Measurements from ENCODE around the gene RBMS3. TPM values are rescaled to one million over a fixed set of nuclear protein-coding genes. Genes with fewer than 3 reads are reported as not detected.

RBMS3 gene
- total and polyA plus RNA-seq, 4 donors, result 26.8 to 203 (median 94.8) TPM

- Histone ChIP-seq H3K27ac (ENCODE audit: low read depth in 1 of 2, low read length in 2 of 2) (no peak overlapping the region), H3K36me3 (ENCODE audit: control insufficient read depth in 1 of 2, insufficient read depth in 2 of 2, low read length in 1 of 2) (no peaks in the 10 kb centered on the region), H3K27me3 (ENCODE audit: control insufficient read depth in 1 of 2, insufficient read depth in 2 of 2, low read length in 1 of 2) (no peaks in the 10 kb centered on the region), H3K4me3 (ENCODE audit: low read length in 2 of 2) (no peak overlapping the region), H3K9me3 (ENCODE audit: control insufficient read depth, low read length) (no peaks in the 10 kb centered on the region), H3K4me1 (ENCODE audit: control insufficient read depth in 1 of 2, insufficient read depth in 2 of 2, low read length in 2 of 2) (no peaks in the 10 kb centered on the region)
- intact Hi-C loops (cut with DNase I), result no loop called here
- 87 to 92% methylated on average over 3 of the region's 3 CpGs for WGBS, 2 donors
- ATAC-seq (ENCODE audit: low FRiP score) (no peak), DNase-seq (no peak)
Measured at GRCh38 chr3:29608414-29609327, 327.8 kb downstream of the RBMS3 start.

DNA sequence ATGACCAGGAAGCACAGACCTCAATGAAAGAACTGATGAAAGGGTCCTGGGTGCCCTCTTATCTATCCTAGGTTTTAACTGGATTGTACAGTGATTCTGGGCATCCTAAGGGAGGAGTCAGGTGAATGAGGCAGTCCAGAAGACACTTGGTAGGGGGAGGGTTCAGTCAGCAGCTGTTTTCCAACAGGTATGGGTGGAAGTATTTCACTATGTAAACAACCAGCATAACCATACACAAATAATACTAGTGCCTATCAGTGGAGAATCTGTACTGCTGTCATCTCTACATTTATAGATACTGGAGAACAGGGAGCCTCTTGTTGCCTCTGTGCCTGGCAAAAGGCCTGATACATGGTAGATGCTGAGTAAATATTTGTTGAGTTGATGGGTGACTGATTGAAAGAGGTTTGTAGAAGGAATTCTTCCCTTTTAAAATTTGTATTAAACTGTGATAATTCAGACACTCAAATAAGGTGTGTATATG lies 328.5 kb downstream of the RBMS3 start:
- H3K9me3 ChIP-seq (ENCODE audit: control insufficient read depth, low read length), result no peaks in the 10 kb centered on the region
- no peaks in the 10 kb centered on the region for H3K27me3 ChIP-seq (ENCODE audit: control insufficient read depth in 1 of 2, insufficient read depth in 2 of 2, low read length in 1 of 2)
- DNase-seq (no peak), ATAC-seq (ENCODE audit: low FRiP score) (no peak)
- no peaks in the 10 kb centered on the region for H3K4me1 ChIP-seq (ENCODE audit: control insufficient read depth in 1 of 2, insufficient read depth in 2 of 2, low read length in 2 of 2)
- H3K4me3 ChIP-seq (ENCODE audit: low read length in 2 of 2), result no peak overlapping the region
- intact Hi-C loops (cut with DNase I), result no loop called here
- no peak overlapping the region for H3K27ac ChIP-seq (ENCODE audit: low read depth in 1 of 2, low read length in 2 of 2)
- no peaks in the 10 kb centered on the region for H3K36me3 ChIP-seq (ENCODE audit: control insufficient read depth in 1 of 2, insufficient read depth in 2 of 2, low read length in 1 of 2)

DNA sequence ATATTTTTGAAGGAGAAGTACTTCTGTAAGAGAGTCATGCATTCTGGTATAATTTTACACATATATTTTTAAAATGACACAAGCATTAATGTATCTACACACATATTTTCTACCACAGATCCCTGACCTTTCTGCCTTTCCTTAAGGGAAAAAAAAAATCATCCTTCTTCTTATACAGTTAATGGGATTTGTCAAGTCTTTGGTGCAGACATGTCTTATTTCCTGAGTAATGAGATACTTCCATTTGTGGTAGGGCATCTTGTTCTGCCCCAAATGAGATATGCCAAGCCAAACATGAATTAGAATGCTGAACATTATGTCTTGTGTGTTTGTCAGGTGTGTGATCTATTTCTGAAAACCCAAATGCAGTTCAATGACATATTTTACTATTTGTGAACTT lies 329.9 kb downstream of the RBMS3 start:
- no peaks in the 10 kb centered on the region for H3K4me1 ChIP-seq (ENCODE audit: control insufficient read depth in 1 of 2, insufficient read depth in 2 of 2, low read length in 2 of 2)
- intact Hi-C loops (cut with DNase I), result no loop called here
- no peak for ATAC-seq (ENCODE audit: low FRiP score)
- H3K9me3 ChIP-seq (ENCODE audit: control insufficient read depth, low read length), result no peaks in the 10 kb centered on the region
- H3K27ac ChIP-seq (ENCODE audit: low read depth in 1 of 2, low read length in 2 of 2), result no peak overlapping the region
- no peaks in the 10 kb centered on the region for H3K36me3 ChIP-seq (ENCODE audit: control insufficient read depth in 1 of 2, insufficient read depth in 2 of 2, low read length in 1 of 2)
- no peak overlapping the region for H3K4me3 ChIP-seq (ENCODE audit: low read length in 2 of 2)
- DNase-seq, result no peak
- H3K27me3 ChIP-seq (ENCODE audit: control insufficient read depth in 1 of 2, insufficient read depth in 2 of 2, low read length in 1 of 2), result no peaks in the 10 kb centered on the region

- H3K4me3 ChIP-seq (ENCODE audit: low read length in 2 of 2), result no peak overlapping the region
- H3K4me1 ChIP-seq (ENCODE audit: control insufficient read depth in 1 of 2, insufficient read depth in 2 of 2, low read length in 2 of 2), result no peaks in the 10 kb centered on the region
- ATAC-seq (ENCODE audit: low FRiP score), result no peak
- no peaks in the 10 kb centered on the region for H3K27me3 ChIP-seq (ENCODE audit: control insufficient read depth in 1 of 2, insufficient read depth in 2 of 2, low read length in 1 of 2)
- H3K36me3 ChIP-seq (ENCODE audit: control insufficient read depth in 1 of 2, insufficient read depth in 2 of 2, low read length in 1 of 2), result no peaks in the 10 kb centered on the region
- no peaks in the 10 kb centered on the region for H3K9me3 ChIP-seq (ENCODE audit: control insufficient read depth, low read length)
- WGBS, 2 donors, result 83 to 84% methylated on average over 4 of the region's 4 CpGs
- DNase-seq, result no peak
- intact Hi-C loops (cut with DNase I), result no loop called here
- H3K27ac ChIP-seq (ENCODE audit: low read depth in 1 of 2, low read length in 2 of 2), result no peak overlapping the region
Measured at GRCh38 chr3:29611252-29611651, 330.4 kb downstream of the RBMS3 start.

GRCh38 chr3:29612536-29612935 lies 331.7 kb downstream of the RBMS3 start:
- no peaks in the 10 kb centered on the region for H3K27me3 ChIP-seq (ENCODE audit: control insufficient read depth in 1 of 2, insufficient read depth in 2 of 2, low read length in 1 of 2)
- no peak overlapping the region for H3K4me3 ChIP-seq (ENCODE audit: low read length in 2 of 2)
- no peak for DNase-seq
- 97 to 98% methylated on average over 1 of the region's 1 CpG for WGBS, 2 donors
- ATAC-seq (ENCODE audit: low FRiP score), result no peak
- H3K27ac ChIP-seq (ENCODE audit: low read depth in 1 of 2, low read length in 2 of 2), result no peak overlapping the region
- H3K4me1 ChIP-seq (ENCODE audit: control insufficient read depth in 1 of 2, insufficient read depth in 2 of 2, low read length in 2 of 2), result peaks cover 0 to 6% of the 10 kb centered on the region in 2 donors
- intact Hi-C loops (cut with DNase I), result no loop called here
- H3K9me3 ChIP-seq (ENCODE audit: control insufficient read depth, low read length), result no peaks in the 10 kb centered on the region
- no peaks in the 10 kb centered on the region for H3K36me3 ChIP-seq (ENCODE audit: control insufficient read depth in 1 of 2, insufficient read depth in 2 of 2, low read length in 1 of 2)

- Histone ChIP-seq H3K27me3 (ENCODE audit: control insufficient read depth in 1 of 2, insufficient read depth in 2 of 2, low read length in 1 of 2) (no peaks in the 10 kb centered on the region), H3K27ac (ENCODE audit: low read depth in 1 of 2, low read length in 2 of 2) (no peak overlapping the region), H3K36me3 (ENCODE audit: control insufficient read depth in 1 of 2, insufficient read depth in 2 of 2, low read length in 1 of 2) (no peaks in the 10 kb centered on the region), H3K4me3 (ENCODE audit: low read length in 2 of 2) (no peak overlapping the region), H3K4me1 (ENCODE audit: control insufficient read depth in 1 of 2, insufficient read depth in 2 of 2, low read length in 2 of 2) (peaks cover 3 to 8% of the 10 kb centered on the region in 2 donors), H3K9me3 (ENCODE audit: control insufficient read depth, low read length) (no peaks in the 10 kb centered on the region)
- DNase-seq (no peak), ATAC-seq (ENCODE audit: low FRiP score) (no peak)
- intact Hi-C loops (cut with DNase I), result no loop called here
- WGBS, 2 donors, result 94 to 96% methylated on average over 1 of the region's 1 CpG
Measured at GRCh38 chr3:29614954-29615353, 334.1 kb downstream of the RBMS3 start.

DNA sequence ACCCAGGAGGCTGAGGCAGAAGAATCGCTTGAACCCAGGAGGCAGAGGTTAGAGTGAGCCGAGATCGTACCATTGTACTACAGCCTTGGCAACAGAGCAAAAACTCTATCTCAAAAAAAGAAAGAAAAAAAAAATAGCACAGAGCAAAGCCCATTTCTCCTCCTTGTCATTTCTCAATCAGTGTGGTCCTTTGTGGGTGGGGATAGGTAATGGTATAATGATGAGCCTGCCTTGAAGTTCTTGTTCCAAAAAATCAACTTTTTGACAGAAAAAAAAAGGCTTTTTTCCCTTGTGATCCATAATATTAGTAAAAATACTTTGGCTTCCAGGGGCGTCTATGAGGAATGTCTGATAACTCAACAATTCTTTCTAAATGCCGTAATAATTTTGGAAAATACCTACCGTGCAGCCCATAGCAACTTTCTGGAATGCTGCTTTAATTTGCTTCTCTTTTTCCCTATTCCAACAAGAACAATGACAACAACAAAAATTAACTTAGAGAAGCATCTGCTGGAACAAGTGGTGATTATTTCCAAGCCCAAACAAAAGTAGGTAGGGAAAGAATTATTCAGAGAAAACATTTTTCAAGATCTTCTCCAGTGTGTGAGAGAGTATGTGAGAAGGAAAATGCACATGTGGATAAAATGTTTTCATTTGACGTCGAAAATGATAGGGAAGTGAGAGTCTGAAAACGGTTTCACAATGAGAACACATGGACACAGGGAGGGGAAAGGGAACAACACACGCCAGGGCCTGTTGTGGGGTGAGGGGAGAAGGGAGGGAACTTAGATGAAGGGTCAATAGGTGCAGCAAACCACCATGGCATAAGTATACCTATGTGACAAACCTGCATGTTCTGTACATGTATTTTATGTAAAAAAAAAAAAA lies 337.8 kb downstream of the RBMS3 start:
- ATAC-seq (ENCODE audit: low FRiP score) (peak; percentile 54), DNase-seq (no peak)
- Histone ChIP-seq H3K4me1 (ENCODE audit: control insufficient read depth in 1 of 2, insufficient read depth in 2 of 2, low read length in 2 of 2) (peaks cover 3 to 8% of the 10 kb centered on the region in 2 donors), H3K36me3 (ENCODE audit: control insufficient read depth in 1 of 2, insufficient read depth in 2 of 2, low read length in 1 of 2) (no peaks in the 10 kb centered on the region), H3K9me3 (ENCODE audit: control insufficient read depth, low read length) (no peaks in the 10 kb centered on the region), H3K27ac (ENCODE audit: low read depth in 1 of 2, low read length in 2 of 2) (peak overlapping the region in 1 of 2 donors; percentile 25), H3K4me3 (ENCODE audit: low read length in 2 of 2) (peak overlapping the region in 1 of 2 donors; percentile 26), H3K27me3 (ENCODE audit: control insufficient read depth in 1 of 2, insufficient read depth in 2 of 2, low read length in 1 of 2) (no peaks in the 10 kb centered on the region)
- intact Hi-C loops (cut with DNase I), result no loop called here
- WGBS, 2 donors, result 17% methylated on average over 10 of the region's 10 CpGs

- H3K9me3 ChIP-seq (ENCODE audit: control insufficient read depth, low read length), result no peaks in the 10 kb centered on the region
- no peak overlapping the region for H3K4me3 ChIP-seq (ENCODE audit: low read length in 2 of 2)
- H3K36me3 ChIP-seq (ENCODE audit: control insufficient read depth in 1 of 2, insufficient read depth in 2 of 2, low read length in 1 of 2), result no peaks in the 10 kb centered on the region
- 15 to 32% methylated on average over 4 of the region's 4 CpGs for WGBS, 2 donors
- no peaks in the 10 kb centered on the region for H3K27me3 ChIP-seq (ENCODE audit: control insufficient read depth in 1 of 2, insufficient read depth in 2 of 2, low read length in 1 of 2)
- DNase-seq (no peak), ATAC-seq (ENCODE audit: low FRiP score) (no peak)
- intact Hi-C loops (cut with DNase I), result no loop called here
- no peak overlapping the region for H3K27ac ChIP-seq (ENCODE audit: low read depth in 1 of 2, low read length in 2 of 2)
- H3K4me1 ChIP-seq (ENCODE audit: control insufficient read depth in 1 of 2, insufficient read depth in 2 of 2, low read length in 2 of 2), result peaks cover 3 to 8% of the 10 kb centered on the region in 2 donors
Measured at GRCh38 chr3:29619676-29620075, 338.8 kb downstream of the RBMS3 start.
